ENCODE measurements around the gene UBALD1. TPM values are rescaled to one million over a fixed set of nuclear protein-coding genes. Genes with fewer than 3 reads are reported as not detected.
A peak's percentile ranks its signal among the peaks of the same experiment; 100 is the strongest.
"Not testable (repeated sequence)": the region's sequence is repeated elsewhere in the genome, so short reads cannot be mapped to it uniquely, and the experiment has no call there.

The UBALD1 gene
- total RNA-seq, 1 donor from 2014 or later = 31.0 TPM

- DNase-seq (ENCODE audit: low spot score) = peak; percentile 12
- no peaks in the 10 kb centered on the region for H3K9me3 Mint-ChIP-seq (ENCODE audit: unreplicated experiment)
- no peak overlapping the region for H3K4me3 Mint-ChIP-seq (ENCODE audit: unreplicated experiment)
- TF ChIP-seq CTCF (IDR thresholded peaks at IDR 0.05; ENCODE audit: unreplicated experiment) = no peak
- no peak overlapping the region for H3K27ac Mint-ChIP-seq (ENCODE audit: unreplicated experiment)
- peaks cover 2% of the 10 kb centered on the region for H3K27me3 Mint-ChIP-seq (ENCODE audit: unreplicated experiment)
- H3K36me3 Mint-ChIP-seq (ENCODE audit: low read depth, unreplicated experiment) = no peaks in the 10 kb centered on the region
- H3K4me1 Mint-ChIP-seq (ENCODE audit: unreplicated experiment) = no peaks in the 10 kb centered on the region
Observed at GRCh38 chr16:4574919-4575705, 39.6 kb downstream of the UBALD1 start.

- not testable (repeated sequence) for H3K4me1 Mint-ChIP-seq (ENCODE audit: unreplicated experiment); DNase-seq (ENCODE audit: low spot score); H3K9me3 Mint-ChIP-seq (ENCODE audit: unreplicated experiment); H3K4me3 Mint-ChIP-seq (ENCODE audit: unreplicated experiment); H3K27ac Mint-ChIP-seq (ENCODE audit: unreplicated experiment); H3K27me3 Mint-ChIP-seq (ENCODE audit: unreplicated experiment); H3K36me3 Mint-ChIP-seq (ENCODE audit: low read depth, unreplicated experiment)
Observed at GRCh38 chr16:4573926-4574325, 40.8 kb downstream of the UBALD1 start.

- peaks cover 2% of the 10 kb centered on the region for H3K27me3 Mint-ChIP-seq (ENCODE audit: unreplicated experiment)
- no peak for TF ChIP-seq CTCF (IDR thresholded peaks at IDR 0.05; ENCODE audit: unreplicated experiment)
- no peak overlapping the region for H3K4me3 Mint-ChIP-seq (ENCODE audit: unreplicated experiment)
- H3K4me1 Mint-ChIP-seq (ENCODE audit: unreplicated experiment) = no peaks in the 10 kb centered on the region
- no peaks in the 10 kb centered on the region for H3K9me3 Mint-ChIP-seq (ENCODE audit: unreplicated experiment)
- no peaks in the 10 kb centered on the region for H3K36me3 Mint-ChIP-seq (ENCODE audit: low read depth, unreplicated experiment)
- peak overlapping the region; percentile 31 for H3K27ac Mint-ChIP-seq (ENCODE audit: unreplicated experiment)
- DNase-seq (ENCODE audit: low spot score) = no peak
Observed at GRCh38 chr16:4572715-4573114, 42.0 kb downstream of the UBALD1 start.

- TF ChIP-seq CTCF (IDR thresholded peaks at IDR 0.05; ENCODE audit: unreplicated experiment) = no peak
- no peaks in the 10 kb centered on the region for H3K9me3 Mint-ChIP-seq (ENCODE audit: unreplicated experiment)
- H3K27me3 Mint-ChIP-seq (ENCODE audit: unreplicated experiment) = peaks cover 2% of the 10 kb centered on the region
- H3K27ac Mint-ChIP-seq (ENCODE audit: unreplicated experiment) = no peak overlapping the region
- no peaks in the 10 kb centered on the region for H3K4me1 Mint-ChIP-seq (ENCODE audit: unreplicated experiment)
- no peaks in the 10 kb centered on the region for H3K36me3 Mint-ChIP-seq (ENCODE audit: low read depth, unreplicated experiment)
- H3K4me3 Mint-ChIP-seq (ENCODE audit: unreplicated experiment) = no peak overlapping the region
- DNase-seq (ENCODE audit: low spot score) = no peak
Observed at GRCh38 chr16:4570688-4571321, 43.9 kb downstream of the UBALD1 start.

- no peak for TF ChIP-seq CTCF (IDR thresholded peaks at IDR 0.05; ENCODE audit: unreplicated experiment)
- no peaks in the 10 kb centered on the region for H3K36me3 Mint-ChIP-seq (ENCODE audit: low read depth, unreplicated experiment)
- H3K27ac Mint-ChIP-seq (ENCODE audit: unreplicated experiment) = no peak overlapping the region
- peaks cover 2% of the 10 kb centered on the region for H3K27me3 Mint-ChIP-seq (ENCODE audit: unreplicated experiment)
- H3K9me3 Mint-ChIP-seq (ENCODE audit: unreplicated experiment) = no peaks in the 10 kb centered on the region
- no peaks in the 10 kb centered on the region for H3K4me1 Mint-ChIP-seq (ENCODE audit: unreplicated experiment)
- H3K4me3 Mint-ChIP-seq (ENCODE audit: unreplicated experiment) = no peak overlapping the region
- no peak for DNase-seq (ENCODE audit: low spot score)
Observed at GRCh38 chr16:4570086-4570485, 44.6 kb downstream of the UBALD1 start.
